ENCODE results near the gene TPK1. TPM values are rescaled to one million over a fixed set of nuclear protein-coding genes. Genes with fewer than 3 reads are reported as not detected.

Gene TPK1
- total and polyA plus RNA-seq, 3 donors from 2014 or later = 10.9 to 17.2 (median 12.6) TPM

- no peak overlapping the region for H3K27ac ChIP-seq
- DNase-seq = no peak
- WGBS, 2 donors = 97 to 99% methylated on average over 2 of the region's 2 CpGs
- H3K27me3 ChIP-seq = no peaks in the 10 kb centered on the region
- no peaks in the 10 kb centered on the region for H3K4me1 ChIP-seq
- H3K4me3 ChIP-seq = no peak overlapping the region
- no peaks in the 10 kb centered on the region for H3K9me3 ChIP-seq
- no peak for TF ChIP-seq CTCF (IDR thresholded peaks at IDR 0.05)
- TF ChIP-seq POLR2A (IDR thresholded peaks at IDR 0.05) = no peak
- H3K36me3 ChIP-seq (ENCODE audit: low read depth, missing control alignments) = no peaks in the 10 kb centered on the region
- intact Hi-C loops (cut with DNase I; ENCODE audit: low total_unique reads) = no loop called here
Observed at GRCh38 chr7:144769352-144769751, 66.5 kb downstream of the TPK1 start.

- no peak for TF ChIP-seq POLR2A (IDR thresholded peaks at IDR 0.05)
- no peak for TF ChIP-seq CTCF (IDR thresholded peaks at IDR 0.05)
- WGBS, 2 donors = 85 to 97% methylated on average over 2 of the region's 2 CpGs
- intact Hi-C loops (cut with DNase I; ENCODE audit: low total_unique reads) = no loop called here
Observed at GRCh38 chr7:144768633-144769032, 67.2 kb downstream of the TPK1 start.

GRCh38 chr7:144763291-144763690 is 72.6 kb downstream of the TPK1 start:
- Histone ChIP-seq H3K9me3 (no peaks in the 10 kb centered on the region), H3K36me3 (ENCODE audit: low read depth, missing control alignments) (no peaks in the 10 kb centered on the region), H3K27me3 (no peaks in the 10 kb centered on the region), H3K4me3 (no peak overlapping the region), H3K4me1 (no peaks in the 10 kb centered on the region), H3K27ac (no peak overlapping the region)
- no peak for TF ChIP-seq POLR2A (IDR thresholded peaks at IDR 0.05)
- DNase-seq = no peak
- WGBS, 2 donors = 88 to 94% methylated on average over 5 of the region's 5 CpGs
- intact Hi-C loops (cut with DNase I; ENCODE audit: low total_unique reads) = no loop called here

More at GRCh38 chr7:144768633-144769032, 67.2 kb downstream of the TPK1 start:
- H3K36me3 ChIP-seq (ENCODE audit: low read depth, missing control alignments) = no peaks in the 10 kb centered on the region
- no peaks in the 10 kb centered on the region for H3K27me3 ChIP-seq
- no peaks in the 10 kb centered on the region for H3K9me3 ChIP-seq
- no peak overlapping the region for H3K27ac ChIP-seq
- no peak for DNase-seq
- no peaks in the 10 kb centered on the region for H3K4me1 ChIP-seq
- H3K4me3 ChIP-seq = no peak overlapping the region

- Histone ChIP-seq H3K27me3 (no peaks in the 10 kb centered on the region), H3K4me1 (no peaks in the 10 kb centered on the region), H3K27ac (no peak overlapping the region), H3K36me3 (ENCODE audit: low read depth, missing control alignments) (no peaks in the 10 kb centered on the region), H3K4me3 (no peak overlapping the region), H3K9me3 (no peaks in the 10 kb centered on the region)
- WGBS, 2 donors = 60 to 95% methylated on average over 1 of the region's 1 CpG
- TF ChIP-seq CTCF (IDR thresholded peaks at IDR 0.05) (no peak), POLR2A (IDR thresholded peaks at IDR 0.05) (no peak)
- intact Hi-C loops (cut with DNase I; ENCODE audit: low total_unique reads) = no loop called here
- no peak for DNase-seq
Observed at GRCh38 chr7:144762853-144763252, 73.0 kb downstream of the TPK1 start.

- TF ChIP-seq CTCF (IDR thresholded peaks at IDR 0.05) (no peak), POLR2A (IDR thresholded peaks at IDR 0.05) (no peak)
- no peak overlapping the region for H3K27ac ChIP-seq
Observed at GRCh38 chr7:144761493-144761892, 74.4 kb downstream of the TPK1 start.

More at GRCh38 chr7:144761493-144761892, 74.4 kb downstream of the TPK1 start:
- Histone ChIP-seq H3K27me3 (no peaks in the 10 kb centered on the region), H3K9me3 (no peaks in the 10 kb centered on the region), H3K36me3 (ENCODE audit: low read depth, missing control alignments) (no peaks in the 10 kb centered on the region), H3K4me1 (no peaks in the 10 kb centered on the region), H3K4me3 (no peak overlapping the region)
- 65 to 68% methylated on average over 5 of the region's 5 CpGs for WGBS, 2 donors
- DNase-seq = no peak
- intact Hi-C loops (cut with DNase I; ENCODE audit: low total_unique reads) = no loop called here
